GM23338 (cell line): ENCODE measurements around the gene CYP4F3. TPM values are rescaled to one million over a fixed set of nuclear protein-coding genes. Genes with fewer than 3 reads are reported as not detected.

Experiments
- ATAC-seq: fragments of 200-7000 bp; cut with Tn5 transposase; 3 replicates; pipeline ENCODE4 v1.9.1; 2020
- DNase-seq: peaks from one replicate; pipeline ENCODE4 v3.0.0-alpha.2; 2015; ENCODE audit warnings: low spot score
- H2AFZ ChIP-seq: fragments of 200-600 bp; sonication (generic); 2 replicates; pipeline ENCODE4 v1.8.0; 2016; ENCODE audit warnings: antibody characterized with exemption, mild to moderate bottlenecking, moderate library complexity
- H3F3A ChIP-seq: fragments of 200-600 bp; sonication (generic); replicated peaks from 2 replicates; pipeline ENCODE4 v1.8.0; 2017; ENCODE audit warnings: antibody characterized with exemption, mixed run types, low read depth
- H3K27ac ChIP-seq: fragments of 200-600 bp; sonication (generic); 2 replicates; pipeline ENCODE4 v1.6.1; 2016; ENCODE audit warnings: low read depth
- H3K27me3 ChIP-seq: fragments of 200-600 bp; sonication (generic); 2 replicates; pipeline ENCODE4 v1.8.0; 2016; ENCODE audit warnings: mild to moderate bottlenecking, mixed run types, moderate library complexity; ENCODE audit not compliant: insufficient read depth
- H3K36me3 ChIP-seq: fragments of 200-600 bp; sonication (generic); 2 replicates; pipeline ENCODE4 v1.8.0; 2016; ENCODE audit warnings: mild to moderate bottlenecking; ENCODE audit not compliant: insufficient read depth
- H3K4me1 ChIP-seq: fragments of 200-600 bp; sonication (generic); 2 replicates; pipeline ENCODE4 v1.8.0; 2016; ENCODE audit warnings: mild to moderate bottlenecking, moderate library complexity; ENCODE audit not compliant: insufficient read depth
- H3K4me2 ChIP-seq: fragments of 200-600 bp; sonication (generic); 2 replicates; pipeline ENCODE4 v1.7.1; 2017; ENCODE audit warnings: mixed run types
- H3K4me3 ChIP-seq: fragments of 200-600 bp; sonication (generic); 2 replicates; pipeline ENCODE4 v1.6.1; 2016; ENCODE audit warnings: mixed run types
- H3K79me2 ChIP-seq: fragments of 200-600 bp; sonication (generic); replicated peaks from 2 replicates; pipeline ENCODE4 v1.8.0; 2017; ENCODE audit warnings: mild to moderate bottlenecking; ENCODE audit not compliant: insufficient read depth
- H3K9me2 ChIP-seq: fragments of 200-600 bp; sonication (generic); 2 replicates; pipeline ENCODE4 v1.8.0; 2017; ENCODE audit not compliant: insufficient read depth
- H4K20me1 ChIP-seq: fragments of 200-600 bp; sonication (generic); replicated peaks from 2 replicates; pipeline ENCODE4 v1.8.0; 2017; ENCODE audit warnings: mild to moderate bottlenecking; ENCODE audit not compliant: insufficient read depth
- H3K27ac Mint-ChIP-seq: 2 replicates; pipeline ENCODE4 v1.8.0; 2020; ENCODE audit warnings: inconsistent platforms, mild to moderate bottlenecking, moderate library complexity, mixed read lengths
- H3K27me3 Mint-ChIP-seq: 3 replicates; pipeline ENCODE4 v1.8.0; 2022; ENCODE audit warnings: low read depth, mild to moderate bottlenecking, moderate library complexity, mixed read lengths, inconsistent platforms; ENCODE audit not compliant: insufficient read depth, poor library complexity
- H3K36me3 Mint-ChIP-seq: 3 replicates; pipeline ENCODE4 v1.8.0; 2021; ENCODE audit warnings: low read depth, mild to moderate bottlenecking, inconsistent platforms, moderate library complexity, mixed read lengths
- H3K4me1 Mint-ChIP-seq: 3 replicates; pipeline ENCODE4 v1.8.0; 2020; ENCODE audit warnings: mild to moderate bottlenecking, inconsistent platforms, mixed read lengths
- H3K4me3 Mint-ChIP-seq: 3 replicates; pipeline ENCODE4 v1.8.0; 2021; ENCODE audit warnings: moderate library complexity, mild to moderate bottlenecking, inconsistent platforms, mixed read lengths
- H3K9me3 Mint-ChIP-seq: 3 replicates; pipeline ENCODE4 v1.8.0; 2020; ENCODE audit warnings: moderate library complexity, mild to moderate bottlenecking, inconsistent platforms, mixed read lengths
- CREB1 ChIP-seq: fragments of 250-450 bp; sonication (Bioruptor Pico); IDR thresholded peaks from 2 replicates; pipeline ENCODE4 v1.5.0; 2020; ENCODE audit warnings: low read depth, mild to moderate bottlenecking, moderate library complexity
- EZH2 ChIP-seq: fragments of 200-600 bp; sonication (generic); IDR thresholded peaks from one replicate; pipeline ENCODE4 v1.8.0; 2017; ENCODE audit warnings: antibody characterized with exemption, mild to moderate bottlenecking, low read depth; ENCODE audit not compliant: unreplicated experiment
- EZH2phosphoT487 ChIP-seq: fragments of 200-600 bp; sonication (generic); IDR thresholded peaks from one replicate; pipeline ENCODE4 v1.8.1; 2018; ENCODE audit warnings: antibody characterized with exemption; ENCODE audit not compliant: unreplicated experiment
- JUNB ChIP-seq: IDR thresholded peaks from one replicate; pipeline ENCODE4 v1.6.1; 2016; ENCODE audit warnings: antibody characterized with exemption; ENCODE audit not compliant: unreplicated experiment
- NANOG ChIP-seq: IDR thresholded peaks from 2 replicates; pipeline ENCODE4 v1.6.1; 2016; ENCODE audit warnings: antibody characterized with exemption, borderline replicate concordance
- POLR2AphosphoS5 ChIP-seq: IDR thresholded peaks from 2 replicates; pipeline ENCODE4 v1.6.1; 2016; ENCODE audit warnings: antibody characterized with exemption, low read depth
- STAT1 ChIP-seq: IDR thresholded peaks from one replicate; pipeline ENCODE4 v1.6.1; 2016; ENCODE audit warnings: antibody characterized with exemption; ENCODE audit not compliant: unreplicated experiment
- ZNF114 ChIP-seq: fragments of 250-450 bp; sonication (Bioruptor Pico); IDR thresholded peaks from 2 replicates; pipeline ENCODE4 v1.5.0; 2020; ENCODE audit warnings: mild to moderate bottlenecking, moderate library complexity
- ZNF331 ChIP-seq: fragments of 250-450 bp; sonication (Bioruptor Pico); IDR thresholded peaks from 2 replicates; pipeline ENCODE4 v1.5.0; 2020; ENCODE audit warnings: low read depth, mild to moderate bottlenecking, moderate library complexity
- polyA plus RNA-seq: library from polyadenylated mRNA; unstranded; fragments of >200 nt; fragmentation: Nextera tagmentation; extraction: Ambion mirVana; gene quantifications from 2 replicates; pipeline ENCODE4 v1.2.1, GENCODE V29; 2016
- total RNA-seq: library from RNA; depleted of rRNA; stranded (reverse); fragments of >200 nt; shearing (Covaris generic); gene quantifications from 2 replicates; pipeline ENCODE4 v1.2.3, GENCODE V29; 2014
- TF ChIP-seq, protein P1 (sequence below): IDR thresholded peaks from one replicate; pipeline ENCODE4 v1.6.1; 2018; ENCODE audit warnings: antibody characterized with exemption; ENCODE audit not compliant: unreplicated experiment
- TF ChIP-seq, protein P2 (sequence below): IDR thresholded peaks from 2 replicates; pipeline ENCODE4 v1.6.1; 2016; ENCODE audit warnings: antibody characterized with exemption

CYP4F3 gene
- total and polyA plus RNA-seq, 2 experiments from 2014 or later: not detected

DNA sequence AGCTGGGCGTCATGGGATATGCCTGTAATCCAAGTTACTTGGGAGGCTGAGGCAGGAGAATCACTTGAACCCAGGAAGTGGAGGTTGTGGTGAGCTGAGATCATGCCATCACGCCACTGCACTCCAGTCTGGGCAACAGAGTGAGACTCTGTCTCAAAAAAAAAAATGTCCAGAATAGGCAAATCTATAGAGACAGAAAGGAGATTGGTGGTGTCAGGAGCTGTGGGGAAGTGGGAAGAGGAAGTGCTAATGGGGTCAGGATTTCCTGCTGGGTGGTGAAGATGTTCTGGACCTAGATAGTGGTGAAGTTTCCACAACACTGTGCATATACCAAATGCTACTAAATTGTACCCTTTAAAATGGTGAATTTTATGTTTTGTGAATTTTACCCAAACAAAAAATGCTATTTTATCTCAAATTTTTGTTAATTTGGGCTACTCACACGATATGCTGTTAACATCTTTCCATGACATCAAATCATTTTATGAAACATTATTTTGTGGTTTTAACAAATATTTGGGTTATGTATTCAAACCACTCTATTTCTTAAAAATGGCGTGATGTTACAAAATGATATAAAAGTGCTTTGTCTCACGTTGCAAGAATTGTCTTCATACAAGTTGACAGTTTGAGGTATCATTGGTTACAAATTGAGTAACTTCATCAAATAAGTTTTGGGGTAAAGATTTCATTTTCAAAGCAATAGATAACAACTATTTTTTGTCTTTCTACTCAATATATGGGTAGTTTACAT is 7.4 kb upstream of the CYP4F3 start:
- H2AFZ ChIP-seq: no peak overlapping the region
- no peaks in the 10 kb centered on the region for H3K79me2 ChIP-seq
- no peaks in the 10 kb centered on the region for H3F3A ChIP-seq
- no peaks in the 10 kb centered on the region for H3K4me1 Mint-ChIP-seq
- H3K27me3 Mint-ChIP-seq: peaks cover 6% of the 10 kb centered on the region
- no peak overlapping the region for H3K27ac Mint-ChIP-seq
- no peaks in the 10 kb centered on the region for H3K4me1 ChIP-seq
- no peak overlapping the region for H3K4me3 Mint-ChIP-seq
- ATAC-seq (no peak), DNase-seq (no peak)
- peaks cover 94% of the 10 kb centered on the region for H3K9me3 Mint-ChIP-seq
- no peak overlapping the region for H3K4me3 ChIP-seq
- no peaks in the 10 kb centered on the region; the same call in 1 of the 2 replicates for H3K36me3 ChIP-seq
- H3K27ac ChIP-seq: no peak overlapping the region
- H3K27me3 ChIP-seq: no peaks in the 10 kb centered on the region
- no peak for TF ChIP-seq ZNF331
- no peak for TF ChIP-seq EZH2phosphoT487
- no peak for TF ChIP-seq POLR2AphosphoS5
- TF ChIP-seq CREB1 (CRISPR knock-in tag): no peak
- no peak for TF ChIP-seq ZNF114 (CRISPR knock-in tag)
- no peak for TF ChIP-seq EZH2
- TF ChIP-seq JUNB: no peak
- TF ChIP-seq STAT1: no peak
- TF ChIP-seq NANOG: no peak
- TF ChIP-seq, protein P1, sequence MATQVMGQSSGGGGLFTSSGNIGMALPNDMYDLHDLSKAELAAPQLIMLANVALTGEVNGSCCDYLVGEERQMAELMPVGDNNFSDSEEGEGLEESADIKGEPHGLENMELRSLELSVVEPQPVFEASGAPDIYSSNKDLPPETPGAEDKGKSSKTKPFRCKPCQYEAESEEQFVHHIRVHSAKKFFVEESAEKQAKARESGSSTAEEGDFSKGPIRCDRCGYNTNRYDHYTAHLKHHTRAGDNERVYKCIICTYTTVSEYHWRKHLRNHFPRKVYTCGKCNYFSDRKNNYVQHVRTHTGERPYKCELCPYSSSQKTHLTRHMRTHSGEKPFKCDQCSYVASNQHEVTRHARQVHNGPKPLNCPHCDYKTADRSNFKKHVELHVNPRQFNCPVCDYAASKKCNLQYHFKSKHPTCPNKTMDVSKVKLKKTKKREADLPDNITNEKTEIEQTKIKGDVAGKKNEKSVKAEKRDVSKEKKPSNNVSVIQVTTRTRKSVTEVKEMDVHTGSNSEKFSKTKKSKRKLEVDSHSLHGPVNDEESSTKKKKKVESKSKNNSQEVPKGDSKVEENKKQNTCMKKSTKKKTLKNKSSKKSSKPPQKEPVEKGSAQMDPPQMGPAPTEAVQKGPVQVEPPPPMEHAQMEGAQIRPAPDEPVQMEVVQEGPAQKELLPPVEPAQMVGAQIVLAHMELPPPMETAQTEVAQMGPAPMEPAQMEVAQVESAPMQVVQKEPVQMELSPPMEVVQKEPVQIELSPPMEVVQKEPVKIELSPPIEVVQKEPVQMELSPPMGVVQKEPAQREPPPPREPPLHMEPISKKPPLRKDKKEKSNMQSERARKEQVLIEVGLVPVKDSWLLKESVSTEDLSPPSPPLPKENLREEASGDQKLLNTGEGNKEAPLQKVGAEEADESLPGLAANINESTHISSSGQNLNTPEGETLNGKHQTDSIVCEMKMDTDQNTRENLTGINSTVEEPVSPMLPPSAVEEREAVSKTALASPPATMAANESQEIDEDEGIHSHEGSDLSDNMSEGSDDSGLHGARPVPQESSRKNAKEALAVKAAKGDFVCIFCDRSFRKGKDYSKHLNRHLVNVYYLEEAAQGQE: no peak
- no peaks in the 10 kb centered on the region for H3K9me2 ChIP-seq
- H3K4me2 ChIP-seq: no peak overlapping the region
- peaks cover 20% of the 10 kb centered on the region for H3K36me3 Mint-ChIP-seq
- no peaks in the 10 kb centered on the region for H4K20me1 ChIP-seq

DNA sequence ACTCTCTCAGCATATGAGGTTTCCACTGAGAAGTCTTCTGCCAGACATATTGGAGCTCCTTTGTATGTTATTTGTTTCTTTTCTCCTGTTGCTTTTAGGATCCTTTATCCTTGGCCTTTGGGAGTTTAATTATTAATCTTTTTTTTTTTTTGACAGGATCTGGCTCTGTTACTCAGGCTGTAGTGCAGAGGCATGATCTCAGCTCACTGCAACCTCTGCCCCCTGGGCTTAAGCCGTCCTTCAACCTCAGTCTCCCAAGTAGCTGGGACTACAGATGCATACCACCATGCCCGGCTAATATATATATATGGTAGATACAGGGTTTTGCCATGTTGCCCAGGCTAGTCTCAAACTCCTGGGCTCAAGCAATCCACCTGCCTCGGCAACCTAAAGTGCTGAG is 6.6 kb upstream of the CYP4F3 start:
- Histone ChIP-seq H3K4me1 (no peaks in the 10 kb centered on the region), H3K9me2 (no peaks in the 10 kb centered on the region), H2AFZ (no peak overlapping the region), H3K4me3 (no peak overlapping the region), H3K27me3 (no peaks in the 10 kb centered on the region), H3K4me2 (no peak overlapping the region), H3K79me2 (no peaks in the 10 kb centered on the region), H3K27ac (no peak overlapping the region), H4K20me1 (no peaks in the 10 kb centered on the region), H3F3A (no peaks in the 10 kb centered on the region), H3K36me3 (no peaks in the 10 kb centered on the region; the same call in 1 of the 2 replicates)
- no peaks in the 10 kb centered on the region for H3K4me1 Mint-ChIP-seq
- no peak overlapping the region for H3K27ac Mint-ChIP-seq
- peaks cover 92% of the 10 kb centered on the region for H3K9me3 Mint-ChIP-seq
- H3K36me3 Mint-ChIP-seq: peaks cover 17% of the 10 kb centered on the region
- DNase-seq (no peak), ATAC-seq (no peak)
- TF ChIP-seq EZH2phosphoT487 (no peak), POLR2AphosphoS5 (no peak), STAT1 (no peak)
- TF ChIP-seq, protein P2, sequence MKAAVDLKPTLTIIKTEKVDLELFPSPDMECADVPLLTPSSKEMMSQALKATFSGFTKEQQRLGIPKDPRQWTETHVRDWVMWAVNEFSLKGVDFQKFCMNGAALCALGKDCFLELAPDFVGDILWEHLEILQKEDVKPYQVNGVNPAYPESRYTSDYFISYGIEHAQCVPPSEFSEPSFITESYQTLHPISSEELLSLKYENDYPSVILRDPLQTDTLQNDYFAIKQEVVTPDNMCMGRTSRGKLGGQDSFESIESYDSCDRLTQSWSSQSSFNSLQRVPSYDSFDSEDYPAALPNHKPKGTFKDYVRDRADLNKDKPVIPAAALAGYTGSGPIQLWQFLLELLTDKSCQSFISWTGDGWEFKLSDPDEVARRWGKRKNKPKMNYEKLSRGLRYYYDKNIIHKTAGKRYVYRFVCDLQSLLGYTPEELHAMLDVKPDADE: no peak
- H3K27me3 Mint-ChIP-seq: peaks cover 4% of the 10 kb centered on the region
- no peak overlapping the region for H3K4me3 Mint-ChIP-seq
